Subcutaneous abdominal adipose tissue (tissue), 5 donors: Measurements from ENCODE around the gene EPM2AIP1.

Experiments
- H3K27ac ChIP-seq: one replicate; pipeline ENCODE4 v1.7.0; 2013; ENCODE audit warnings: low read depth, mild to moderate bottlenecking, inconsistent platforms, low read length, moderate library complexity
- H3K27me3 ChIP-seq, 5 donors: one replicate each; pipeline ENCODE4 v1.7.0; 2013; ENCODE audit warnings: low read length in 5 of 5, inconsistent platforms in 1 of 5; ENCODE audit not compliant: control insufficient read depth in 5 of 5, insufficient read depth in 4 of 5
- H3K36me3 ChIP-seq, 5 donors: one replicate each; pipeline ENCODE4 v1.7.0; 2013; ENCODE audit warnings: low read length in 5 of 5; ENCODE audit not compliant: control insufficient read depth in 5 of 5, insufficient read depth in 5 of 5
- H3K4me1 ChIP-seq, 5 donors: one replicate each; pipeline ENCODE4 v1.7.0; 2013; ENCODE audit warnings: low read length in 5 of 5, mild to moderate bottlenecking in 3 of 5, moderate library complexity in 1 of 5; ENCODE audit not compliant: control insufficient read depth in 5 of 5, insufficient read depth in 5 of 5
- H3K4me3 ChIP-seq, 5 donors: one replicate each; pipeline ENCODE4 v1.7.0; 2013; ENCODE audit warnings: low read length in 5 of 5, low read depth in 1 of 5
- H3K9ac ChIP-seq, 5 donors: one replicate each; pipeline ENCODE4 v1.7.0; 2013; ENCODE audit warnings: low read length in 5 of 5, mild to moderate bottlenecking in 4 of 5, moderate library complexity in 3 of 5
- H3K9me3 ChIP-seq, 5 donors: one replicate each; pipeline ENCODE4 v1.7.0; 2013; ENCODE audit warnings: low read length in 5 of 5; ENCODE audit not compliant: control insufficient read depth in 5 of 5
- donor health status: healthy.
- donor health status: healthy.
- donor health status: healthy.
- donor health status: healthy.
- donor health status: healthy.

Gene EPM2AIP1

DNA sequence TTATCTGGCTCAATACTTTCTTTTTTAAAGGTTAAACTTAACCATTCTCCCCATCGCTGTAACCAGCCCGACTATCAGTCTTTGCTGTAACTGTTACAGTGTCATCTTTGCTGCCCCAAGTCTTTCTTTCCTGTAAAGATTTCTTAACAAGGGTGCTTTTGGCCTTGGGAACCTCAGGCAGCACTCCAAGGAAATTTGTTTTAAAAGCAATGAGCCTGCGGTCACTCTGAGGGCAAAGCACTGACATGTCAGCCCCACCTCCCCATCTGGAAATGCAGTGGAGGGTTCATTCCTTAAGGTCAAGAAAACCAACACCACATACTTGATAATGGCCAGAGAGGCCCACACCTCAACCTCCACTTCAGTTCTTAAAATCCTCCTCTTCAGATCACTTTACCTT lies 51.3 kb downstream of the EPM2AIP1 start:
- Histone ChIP-seq H3K9ac (no peak overlapping the region), H3K4me3 (no peak overlapping the region), H3K27ac (peak overlapping the region; percentile 1), H3K27me3 (no peaks in the 10 kb centered on the region), H3K4me1 (peaks cover 2 to 29% (median 20%) of the 10 kb centered on the region in 5 donors), H3K9me3 (no peaks in the 10 kb centered on the region), H3K36me3 (no peaks in the 10 kb centered on the region)

DNA sequence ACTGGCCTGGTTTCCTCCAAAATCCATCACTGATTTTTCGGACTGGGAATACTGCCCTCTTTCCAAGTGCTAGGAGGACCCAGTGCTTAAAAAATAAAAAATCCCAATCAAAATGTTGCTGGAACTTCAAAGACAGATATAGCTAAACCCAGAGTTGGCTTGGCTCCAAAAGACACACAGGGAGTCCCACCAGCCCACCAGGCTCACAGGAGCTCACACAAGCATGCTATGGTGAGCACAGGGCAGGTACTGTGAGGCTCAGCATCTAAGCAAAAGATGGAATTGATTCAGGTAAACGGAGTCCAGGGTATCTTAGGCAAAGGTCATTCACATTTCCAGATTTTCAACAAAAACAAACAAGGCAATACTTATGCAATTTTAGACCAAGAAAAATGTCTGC lies 51.8 kb downstream of the EPM2AIP1 start:
- no peak overlapping the region for H3K9ac ChIP-seq
- peaks cover 2 to 29% (median 20%) of the 10 kb centered on the region in 5 donors for H3K4me1 ChIP-seq
- H3K36me3 ChIP-seq, result no peaks in the 10 kb centered on the region
- H3K27me3 ChIP-seq, result no peaks in the 10 kb centered on the region
- peak overlapping the region; percentile 1 for H3K27ac ChIP-seq
- no peaks in the 10 kb centered on the region for H3K9me3 ChIP-seq
- H3K4me3 ChIP-seq, result no peak overlapping the region

DNA sequence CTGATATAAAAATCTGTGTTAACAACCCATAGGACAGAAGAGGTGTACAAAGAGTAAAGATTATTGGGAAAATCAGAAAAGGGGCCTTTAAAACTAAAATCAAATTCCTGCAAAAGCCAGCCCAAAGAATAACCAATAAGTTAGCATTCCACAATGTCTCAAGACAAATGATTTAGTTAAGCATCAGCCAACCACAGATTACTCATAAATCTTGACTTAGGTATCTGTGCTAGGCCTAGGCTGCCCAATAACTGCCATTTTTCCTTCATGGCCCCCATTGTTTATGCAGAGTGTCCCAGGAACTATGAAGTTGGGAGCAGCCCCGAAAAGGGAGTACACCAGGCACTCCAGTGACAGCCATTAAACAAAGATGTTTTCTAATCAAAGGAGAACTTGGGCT lies 55.4 kb downstream of the EPM2AIP1 start:
- H3K9me3 ChIP-seq, result no peaks in the 10 kb centered on the region
- peaks cover 0 to 12% (median 9%) of the 10 kb centered on the region in 5 donors for H3K4me1 ChIP-seq
- no peak overlapping the region for H3K9ac ChIP-seq
- no peaks in the 10 kb centered on the region for H3K27me3 ChIP-seq
- H3K27ac ChIP-seq, result no peak overlapping the region
- no peaks in the 10 kb centered on the region for H3K36me3 ChIP-seq
- H3K4me3 ChIP-seq, result no peak overlapping the region
